GM19395 (cell line): ENCODE results near the gene ITGB3.
"Not testable (repeated sequence)": the region's sequence is repeated elsewhere in the genome, so short reads cannot be mapped to it uniquely, and the experiment has no call there.

Source experiments
- ATAC-seq: cut with Tn5 transposase; IDR thresholded peaks from one replicate; pipeline ENCODE4 v1.9.1; 2021; ENCODE audit warnings: mild to moderate bottlenecking, moderate library complexity; ENCODE audit not compliant: unreplicated experiment

Gene ITGB3

DNA sequence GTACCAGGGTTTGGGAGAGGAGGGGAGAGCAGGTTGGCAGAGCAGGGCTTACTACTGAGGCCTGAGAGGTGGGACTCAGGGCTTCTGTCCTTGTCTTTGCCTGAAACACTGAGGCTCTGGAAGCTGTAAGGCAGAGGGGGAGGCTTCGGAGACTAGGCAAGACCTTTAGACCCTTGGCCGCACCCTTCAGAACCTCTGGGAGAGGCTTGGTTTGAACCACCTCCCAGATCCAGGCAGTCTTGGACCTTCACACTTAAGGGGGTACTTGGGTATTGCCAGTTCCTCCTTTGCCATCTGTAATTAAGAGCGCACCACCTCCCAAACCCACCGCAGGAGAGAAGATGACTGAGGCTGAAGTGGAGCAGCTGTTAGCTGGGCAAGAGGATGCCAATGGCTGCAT is 31.6 kb upstream of the ITGB3 start:
- no peak for ATAC-seq

- no peak for ATAC-seq
Measured at GRCh38 chr17:47223007-47223406, 30.6 kb upstream of the ITGB3 start.

DNA sequence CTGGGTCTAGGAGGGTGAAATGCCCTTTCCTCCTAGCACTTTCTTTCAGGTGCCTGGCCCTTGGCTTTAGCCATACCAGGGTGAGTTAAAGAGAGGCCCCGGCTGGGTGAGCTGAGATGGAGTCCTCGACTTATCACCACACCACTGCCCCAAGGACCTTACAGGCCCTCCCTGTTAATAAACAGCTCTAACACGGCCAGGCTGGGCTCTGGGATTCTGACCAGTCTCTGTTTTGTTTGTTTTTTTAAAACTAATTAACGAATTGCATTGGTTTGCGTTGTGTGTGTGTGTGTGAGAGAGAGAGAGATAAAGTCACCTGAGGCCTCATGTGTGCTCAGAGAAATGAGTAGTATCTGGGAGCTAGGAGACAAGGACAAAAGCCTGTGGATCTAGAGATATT is 30.2 kb upstream of the ITGB3 start:
- no peak for ATAC-seq

- ATAC-seq = not testable (repeated sequence)
Measured at GRCh38 chr17:47224077-47224476, 29.6 kb upstream of the ITGB3 start.

GRCh38 chr17:47224966-47225365 is 28.7 kb upstream of the ITGB3 start:
- ATAC-seq = no peak

GRCh38 chr17:47225436-47225858 is 28.2 kb upstream of the ITGB3 start:
- ATAC-seq = no peak

DNA sequence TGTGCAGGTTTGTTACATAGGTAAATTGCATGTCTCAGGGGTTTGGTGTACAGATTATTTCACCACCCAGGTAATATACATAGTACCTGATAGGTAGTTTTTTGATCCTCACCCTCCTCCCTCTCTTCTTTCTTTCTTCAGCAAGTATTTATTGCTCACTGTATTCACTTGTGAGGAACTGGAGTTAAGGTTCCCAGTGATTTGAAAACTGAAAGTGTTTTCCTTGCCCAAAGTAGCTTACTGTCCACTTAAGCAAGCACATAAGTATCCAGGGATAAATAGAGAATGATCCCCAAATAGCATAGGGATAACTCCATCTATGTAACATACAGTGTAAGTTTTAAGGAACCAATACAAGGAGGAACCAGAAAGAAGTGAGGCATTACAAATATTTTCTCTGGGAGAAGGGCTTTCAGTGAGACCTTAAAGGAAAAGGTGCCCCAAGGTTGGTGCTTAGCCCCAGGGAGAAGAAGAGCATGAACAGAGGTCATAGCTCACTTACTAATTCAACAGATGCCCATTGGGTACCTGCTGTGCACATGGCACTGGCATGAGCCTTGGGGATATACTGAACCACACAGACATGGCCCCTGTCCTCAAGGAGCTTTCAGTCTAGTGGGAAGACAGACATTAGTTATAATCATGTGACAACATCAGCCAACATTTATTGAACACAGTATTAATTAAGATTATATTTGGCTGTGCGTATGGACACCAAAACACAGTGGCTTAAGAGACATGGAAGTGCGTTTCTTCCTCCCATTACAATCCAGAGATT is 27.5 kb upstream of the ITGB3 start:
- ATAC-seq = no peak

DNA sequence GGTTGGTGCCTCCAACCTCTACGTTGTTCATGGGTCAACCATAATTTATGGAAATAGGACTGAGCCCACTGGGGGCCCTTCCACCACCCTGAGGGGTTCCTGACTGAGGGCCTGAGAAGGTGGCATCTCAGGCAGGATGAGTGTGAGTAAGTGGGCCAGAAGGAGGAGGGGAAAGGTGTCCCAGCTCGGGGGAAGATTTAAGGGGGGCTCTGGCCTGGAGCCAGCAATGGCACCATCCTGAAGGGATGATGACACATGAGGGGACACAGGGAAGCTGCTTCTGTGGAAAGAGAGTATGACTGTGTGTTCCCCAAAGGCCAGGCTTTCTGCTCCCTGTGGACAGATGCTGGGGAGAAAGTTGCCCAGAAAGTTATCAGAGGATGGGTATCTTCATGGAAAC is 25.8 kb upstream of the ITGB3 start:
- ATAC-seq = no peak

GRCh38 chr17:47229535-47230443 is 23.8 kb upstream of the ITGB3 start:
- ATAC-seq = no peak

DNA sequence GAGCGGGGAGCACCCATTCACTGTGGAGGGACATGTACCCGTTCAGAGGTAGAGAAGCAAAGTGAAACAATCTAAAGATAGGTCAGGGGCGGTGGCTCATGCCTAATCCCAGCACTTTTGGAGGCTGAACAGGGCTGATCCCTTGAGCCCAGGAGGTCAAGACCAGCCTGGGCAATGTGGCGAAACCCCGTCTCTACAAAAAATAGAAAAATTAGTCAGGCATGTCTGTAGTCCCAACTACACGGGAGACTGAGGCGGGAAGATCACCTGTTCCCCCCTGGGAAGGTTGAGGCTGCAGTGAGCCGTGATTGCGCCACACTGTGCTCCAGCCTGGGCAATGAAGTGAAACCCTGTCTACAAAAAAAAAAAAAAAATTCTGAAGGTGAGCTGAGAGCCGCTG is 22.8 kb upstream of the ITGB3 start:
- no peak for ATAC-seq

- ATAC-seq = no peak
Measured at GRCh38 chr17:47231334-47231733, 22.3 kb upstream of the ITGB3 start.

DNA sequence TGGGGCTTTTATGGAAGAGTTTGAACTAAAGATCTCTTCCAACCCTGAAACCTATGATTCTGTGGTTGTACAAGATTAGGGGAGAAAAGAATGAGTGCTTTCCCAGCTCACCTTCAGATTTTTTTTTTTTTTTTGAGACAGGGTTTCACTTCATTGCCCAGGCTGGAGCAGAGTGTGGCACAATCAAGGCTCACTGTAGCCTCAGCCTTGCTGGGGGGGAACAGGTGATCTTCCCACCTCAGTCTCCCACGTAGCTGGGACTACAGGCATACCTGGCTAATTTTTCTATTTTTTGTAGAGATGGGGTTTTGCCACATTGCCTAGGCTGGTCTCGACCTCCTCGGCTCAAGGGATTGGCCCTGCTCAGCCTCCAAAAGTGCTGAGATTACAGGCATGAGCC is 21.8 kb upstream of the ITGB3 start:
- ATAC-seq = no peak

GRCh38 chr17:47232465-47232864 is 21.2 kb upstream of the ITGB3 start:
- no peak for ATAC-seq

GRCh38 chr17:47235506-47235905 is 18.1 kb upstream of the ITGB3 start:
- no peak for ATAC-seq

GRCh38 chr17:47235923-47236322 is 17.7 kb upstream of the ITGB3 start:
- ATAC-seq = no peak

- no peak for ATAC-seq
Measured at GRCh38 chr17:47237841-47238240, 15.8 kb upstream of the ITGB3 start.

DNA sequence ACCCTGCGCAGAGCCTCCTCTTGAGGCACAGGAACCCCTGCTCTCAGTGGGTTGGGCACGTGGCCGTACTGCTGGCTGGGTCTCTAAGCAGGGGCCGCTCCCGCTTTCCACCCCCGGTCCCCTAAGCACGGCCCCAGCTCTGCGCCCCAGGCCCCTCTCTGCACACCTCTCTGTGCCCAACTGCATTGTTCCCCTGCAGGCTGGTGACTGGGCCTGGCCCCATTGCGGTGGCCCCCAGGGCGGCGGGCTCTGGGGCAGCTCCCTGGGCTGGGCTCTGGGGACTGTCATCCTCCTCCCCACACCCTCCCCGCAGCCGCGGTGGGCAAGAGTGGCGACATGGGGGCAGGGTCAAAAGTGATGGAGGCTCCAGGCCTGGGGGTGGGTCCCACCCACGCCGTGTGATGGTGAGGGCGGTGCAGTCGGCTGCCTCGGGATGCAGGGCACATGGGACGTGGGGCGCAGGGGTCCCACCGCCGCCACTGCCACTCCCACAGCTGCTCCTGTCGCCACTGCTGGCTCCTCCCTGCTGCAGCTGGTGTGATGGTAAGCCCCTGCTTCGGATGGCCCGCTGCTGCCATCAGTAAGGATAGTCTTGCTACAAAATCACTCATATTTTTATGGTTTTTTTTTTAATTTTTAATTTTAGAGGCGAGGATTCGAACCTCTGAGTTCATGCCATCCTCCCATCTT is 15.2 kb upstream of the ITGB3 start:
- ATAC-seq = no peak

DNA sequence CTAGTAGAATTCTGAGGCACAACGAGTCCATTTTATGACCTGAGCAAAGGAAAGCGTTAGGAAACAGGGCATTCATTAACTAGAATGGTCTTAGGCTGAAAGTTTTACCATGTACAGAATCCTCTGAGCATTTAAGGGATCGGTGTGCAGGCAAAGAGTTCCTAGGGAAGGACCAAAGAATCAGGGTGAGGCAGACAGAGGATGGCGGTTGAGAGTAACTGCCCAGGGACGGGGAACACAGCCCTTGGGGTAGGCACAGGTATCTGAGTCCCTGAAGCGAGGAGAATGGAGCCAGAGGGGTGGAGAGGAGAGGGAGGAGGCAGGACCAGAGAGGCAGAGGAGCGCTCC is 14.0 kb upstream of the ITGB3 start:
- no peak for ATAC-seq

- ATAC-seq = no peak
Measured at GRCh38 chr17:47239967-47240651, 13.5 kb upstream of the ITGB3 start.

DNA sequence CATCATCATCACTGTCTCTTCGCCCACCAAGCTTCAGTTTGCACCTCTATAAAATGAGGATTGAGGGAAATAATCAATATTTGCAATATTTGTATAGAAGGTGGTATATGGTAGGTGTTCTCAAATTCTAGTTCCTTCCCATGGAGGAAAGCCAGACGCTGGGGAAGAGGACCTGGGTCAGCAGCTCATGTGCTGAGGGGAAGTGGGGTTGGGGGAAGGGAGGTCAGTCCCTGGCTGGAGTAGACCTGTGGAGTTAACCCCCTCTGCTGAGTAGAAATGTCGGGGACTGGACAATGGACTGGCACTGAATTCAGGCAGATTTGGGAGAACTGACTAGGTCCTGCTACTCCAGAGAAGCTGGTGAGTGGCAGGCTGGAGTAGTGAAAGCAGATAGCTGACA is 12.8 kb upstream of the ITGB3 start:
- no peak for ATAC-seq

DNA sequence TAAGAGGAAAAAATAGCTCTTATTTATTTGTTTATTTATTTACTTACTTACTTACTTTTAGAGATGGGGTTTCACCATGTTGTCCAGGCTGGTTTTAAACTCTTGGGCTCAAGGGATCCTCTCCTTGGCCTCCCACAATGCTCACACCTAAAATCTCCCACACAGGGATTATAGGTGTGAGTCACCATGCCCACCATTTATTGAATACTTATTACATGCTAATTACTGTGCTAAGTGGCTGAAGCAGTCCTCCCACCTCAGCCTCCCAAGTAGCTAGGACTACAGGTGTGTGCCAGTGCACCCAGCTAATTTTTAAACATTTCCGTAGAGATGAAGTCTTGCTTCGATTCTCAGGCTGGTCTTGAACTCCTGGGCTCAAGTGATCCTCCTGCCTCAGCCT is 11.0 kb upstream of the ITGB3 start:
- ATAC-seq = no peak
